Central memory CD4-positive, alpha-beta T cell (primary cell): ENCODE data around the gene RASGRP3.

Experiments
- DNase-seq: peaks from one replicate; pipeline ENCODE4 v3.0.0; 2022

RASGRP3 gene

GRCh38 chr2:33526921-33527320, 50.5 kb downstream of the RASGRP3 start:
- no peak for DNase-seq

- DNase-seq, result no peak
These were observed 52.0 kb downstream of the RASGRP3 start for GRCh38 chr2:33528441-33528950.

- no peak for DNase-seq
These were observed 53.5 kb downstream of the RASGRP3 start for GRCh38 chr2:33529771-33530481.

GRCh38 chr2:33530690-33531548, 54.5 kb downstream of the RASGRP3 start:
- DNase-seq, result no peak

GRCh38 chr2:33531549-33532059, 55.2 kb downstream of the RASGRP3 start:
- DNase-seq, result no peak

- no peak for DNase-seq
These were observed 55.7 kb downstream of the RASGRP3 start for GRCh38 chr2:33532146-33532545.

- DNase-seq, result no peak
These were observed 56.5 kb downstream of the RASGRP3 start for GRCh38 chr2:33532966-33533365.

- DNase-seq, result no peak
These were observed 59.0 kb downstream of the RASGRP3 start for GRCh38 chr2:33535421-33535820.

GRCh38 chr2:33541243-33541642, 64.8 kb downstream of the RASGRP3 start:
- no peak for DNase-seq

GRCh38 chr2:33550206-33550605, 73.8 kb downstream of the RASGRP3 start:
- no peak for DNase-seq

- DNase-seq, result no peak
These were observed 76.5 kb downstream of the RASGRP3 start for GRCh38 chr2:33552758-33553461.

- no peak for DNase-seq
These were observed 79.2 kb downstream of the RASGRP3 start for GRCh38 chr2:33555681-33556080.

- DNase-seq, result no peak
These were observed 82.9 kb downstream of the RASGRP3 start for GRCh38 chr2:33559328-33559727.

- no peak for DNase-seq
These were observed 83.6 kb downstream of the RASGRP3 start for GRCh38 chr2:33560017-33560416.

GRCh38 chr2:33561872-33562271, 85.4 kb downstream of the RASGRP3 start:
- no peak for DNase-seq

GRCh38 chr2:33570681-33571080, 94.2 kb downstream of the RASGRP3 start:
- DNase-seq, result no peak

- no peak for DNase-seq
These were observed 97.2 kb downstream of the RASGRP3 start for GRCh38 chr2:33573657-33574056.

- no peak for DNase-seq
These were observed 100.6 kb downstream of the RASGRP3 start for GRCh38 chr2:33577084-33577483.

GRCh38 chr2:33577668-33578067, 101.2 kb downstream of the RASGRP3 start:
- no peak for DNase-seq

GRCh38 chr2:33579227-33579626, 102.8 kb downstream of the RASGRP3 start:
- DNase-seq, result no peak

GRCh38 chr2:33581872-33582271, 105.4 kb downstream of the RASGRP3 start:
- DNase-seq, result no peak

- peak; percentile 14 for DNase-seq
These were observed 106.9 kb downstream of the RASGRP3 start for GRCh38 chr2:33583194-33583938.
